Ishikawa (cell line): ENCODE results near the gene RND3.

Experiments
- CEBPB ChIP-seq: IDR thresholded peaks from 2 replicates; pipeline ENCODE4 v1.6.1; 2012
- CREB1 ChIP-seq: IDR thresholded peaks from 2 replicates; pipeline ENCODE4 v1.6.1; 2012; ENCODE audit warnings: low read depth
- EGR1 ChIP-seq: IDR thresholded peaks from 2 replicates; pipeline ENCODE4 v1.6.1; 2012
- EP300 ChIP-seq: IDR thresholded peaks from 2 replicates; pipeline ENCODE4 v1.6.1; 2012; ENCODE audit warnings: borderline replicate concordance
- FOXM1 ChIP-seq: IDR thresholded peaks from 2 replicates; pipeline ENCODE4 v1.6.1; 2012; ENCODE audit warnings: low read depth, borderline replicate concordance
- MAX ChIP-seq: IDR thresholded peaks from 2 replicates; pipeline ENCODE4 v1.6.1; 2012
- NFIC ChIP-seq: IDR thresholded peaks from 2 replicates; pipeline ENCODE4 v1.6.1; 2012
- RAD21 ChIP-seq: IDR thresholded peaks from 2 replicates; pipeline ENCODE4 v1.6.1; 2012; ENCODE audit warnings: low read depth
- REST ChIP-seq: IDR thresholded peaks from 2 replicates; pipeline ENCODE4 v1.6.1; 2012; ENCODE audit warnings: low read depth, mild to moderate bottlenecking
- TAF1 ChIP-seq: IDR thresholded peaks from 2 replicates; pipeline ENCODE4 v1.6.1; 2012; ENCODE audit warnings: low read depth, mild to moderate bottlenecking
- TCF12 ChIP-seq: IDR thresholded peaks from 2 replicates; pipeline ENCODE4 v1.6.1; 2012; ENCODE audit warnings: low read depth
- TEAD4 ChIP-seq: IDR thresholded peaks from 2 replicates; pipeline ENCODE4 v1.6.1; 2012
- USF1 ChIP-seq: IDR thresholded peaks from 2 replicates; pipeline ENCODE4 v1.6.1; 2012
- YY1 ChIP-seq: IDR thresholded peaks from 2 replicates; pipeline ENCODE4 v1.6.1; 2012; ENCODE audit warnings: low read depth
- ZBTB7A ChIP-seq: IDR thresholded peaks from 2 replicates; pipeline ENCODE4 v1.6.1; 2012; ENCODE audit warnings: low read depth

The RND3 gene

GRCh38 chr2:150513647-150514046, 26.2 kb upstream of the RND3 start:
- TF ChIP-seq MAX (no peak), CREB1 (no peak), YY1 (no peak)

- TF ChIP-seq NFIC (no peak), TCF12 (no peak), CREB1 (no peak), TAF1 (no peak), EGR1 (no peak), YY1 (no peak)
Measured at GRCh38 chr2:150508497-150509137, 21.1 kb upstream of the RND3 start.

GRCh38 chr2:150507071-150507470, 19.6 kb upstream of the RND3 start:
- no peak for TF ChIP-seq YY1
- no peak for TF ChIP-seq EGR1
- no peak for TF ChIP-seq MAX
- TF ChIP-seq TAF1: no peak
- TF ChIP-seq REST: no peak
- TF ChIP-seq TEAD4: no peak
- no peak for TF ChIP-seq RAD21
- no peak for TF ChIP-seq EP300
- no peak for TF ChIP-seq USF1
- no peak for TF ChIP-seq CEBPB
- no peak for TF ChIP-seq FOXM1
- no peak for TF ChIP-seq TCF12
- no peak for TF ChIP-seq ZBTB7A
- TF ChIP-seq NFIC: no peak

GRCh38 chr2:150505178-150505577, 17.7 kb upstream of the RND3 start:
- TF ChIP-seq REST (no peak), YY1 (no peak), MAX (no peak), CREB1 (no peak), RAD21 (no peak), EGR1 (no peak), ZBTB7A (no peak), TCF12 (no peak), CEBPB (no peak), EP300 (no peak), TEAD4 (no peak)

- TF ChIP-seq YY1 (no peak), MAX (no peak)
Measured at GRCh38 chr2:150495993-150496627, 8.6 kb upstream of the RND3 start.

- no peak for TF ChIP-seq TEAD4
- TF ChIP-seq RAD21: no peak
- no peak for TF ChIP-seq CREB1
- no peak for TF ChIP-seq ZBTB7A
- no peak for TF ChIP-seq CEBPB
- TF ChIP-seq REST: no peak
- no peak for TF ChIP-seq EP300
- TF ChIP-seq FOXM1: no peak
- TF ChIP-seq NFIC: no peak
- no peak for TF ChIP-seq EGR1
- no peak for TF ChIP-seq YY1
- TF ChIP-seq TCF12: no peak
- no peak for TF ChIP-seq USF1
Measured at GRCh38 chr2:150495001-150495400, 7.5 kb upstream of the RND3 start.
